GM19240 (cell line): ENCODE measurements around the gene PRKCA.
"Not testable (repeated sequence)": the region's sequence is repeated elsewhere in the genome, so short reads cannot be mapped to it uniquely, and the experiment has no call there.

Experiments used
- DNase-seq: peaks from one replicate; pipeline ENCODE4 v3.0.0; 2011; ENCODE audit warnings: low spot score; ENCODE audit not compliant: insufficient read length

The PRKCA gene

GRCh38 chr17:66324381-66325004 is 22.1 kb downstream of the PRKCA start:
- not testable (repeated sequence) for DNase-seq

GRCh38 chr17:66326476-66327047 is 24.1 kb downstream of the PRKCA start:
- no peak for DNase-seq

- no peak for DNase-seq
Measured at GRCh38 chr17:66330646-66331037, 28.2 kb downstream of the PRKCA start.

- no peak for DNase-seq
Measured at GRCh38 chr17:66331038-66331816, 28.8 kb downstream of the PRKCA start.

GRCh38 chr17:66335797-66336196 is 33.4 kb downstream of the PRKCA start:
- no peak for DNase-seq

GRCh38 chr17:66337268-66337667 is 34.9 kb downstream of the PRKCA start:
- DNase-seq = no peak

- no peak for DNase-seq
Measured at GRCh38 chr17:66337866-66338485, 35.6 kb downstream of the PRKCA start.

GRCh38 chr17:66338937-66339336 is 36.5 kb downstream of the PRKCA start:
- DNase-seq = no peak

GRCh38 chr17:66339561-66339960 is 37.1 kb downstream of the PRKCA start:
- DNase-seq = no peak

GRCh38 chr17:66340720-66341119 is 38.3 kb downstream of the PRKCA start:
- no peak for DNase-seq

GRCh38 chr17:66341462-66341861 is 39.0 kb downstream of the PRKCA start:
- no peak for DNase-seq

GRCh38 chr17:66342263-66342662 is 39.9 kb downstream of the PRKCA start:
- not testable (repeated sequence) for DNase-seq

GRCh38 chr17:66343531-66344078 is 41.2 kb downstream of the PRKCA start:
- DNase-seq = no peak

- no peak for DNase-seq
Measured at GRCh38 chr17:66344473-66344872, 42.1 kb downstream of the PRKCA start.

GRCh38 chr17:66345264-66345663 is 42.9 kb downstream of the PRKCA start:
- no peak for DNase-seq

GRCh38 chr17:66345949-66346638 is 43.7 kb downstream of the PRKCA start:
- DNase-seq = not testable (repeated sequence)

- DNase-seq = no peak
Measured at GRCh38 chr17:66347661-66348514, 45.5 kb downstream of the PRKCA start.

GRCh38 chr17:66348584-66349165 is 46.3 kb downstream of the PRKCA start:
- no peak for DNase-seq

GRCh38 chr17:66349521-66350254 is 47.3 kb downstream of the PRKCA start:
- no peak for DNase-seq
